HG03520 (cell line): Measurements from ENCODE around the gene PAXX.

Experiments
- ATAC-seq: cut with Tn5 transposase; IDR thresholded peaks from one replicate; pipeline ENCODE4 v1.9.1; 2021; ENCODE audit warnings: mild to moderate bottlenecking, moderate library complexity; ENCODE audit not compliant: unreplicated experiment

The PAXX gene

DNA sequence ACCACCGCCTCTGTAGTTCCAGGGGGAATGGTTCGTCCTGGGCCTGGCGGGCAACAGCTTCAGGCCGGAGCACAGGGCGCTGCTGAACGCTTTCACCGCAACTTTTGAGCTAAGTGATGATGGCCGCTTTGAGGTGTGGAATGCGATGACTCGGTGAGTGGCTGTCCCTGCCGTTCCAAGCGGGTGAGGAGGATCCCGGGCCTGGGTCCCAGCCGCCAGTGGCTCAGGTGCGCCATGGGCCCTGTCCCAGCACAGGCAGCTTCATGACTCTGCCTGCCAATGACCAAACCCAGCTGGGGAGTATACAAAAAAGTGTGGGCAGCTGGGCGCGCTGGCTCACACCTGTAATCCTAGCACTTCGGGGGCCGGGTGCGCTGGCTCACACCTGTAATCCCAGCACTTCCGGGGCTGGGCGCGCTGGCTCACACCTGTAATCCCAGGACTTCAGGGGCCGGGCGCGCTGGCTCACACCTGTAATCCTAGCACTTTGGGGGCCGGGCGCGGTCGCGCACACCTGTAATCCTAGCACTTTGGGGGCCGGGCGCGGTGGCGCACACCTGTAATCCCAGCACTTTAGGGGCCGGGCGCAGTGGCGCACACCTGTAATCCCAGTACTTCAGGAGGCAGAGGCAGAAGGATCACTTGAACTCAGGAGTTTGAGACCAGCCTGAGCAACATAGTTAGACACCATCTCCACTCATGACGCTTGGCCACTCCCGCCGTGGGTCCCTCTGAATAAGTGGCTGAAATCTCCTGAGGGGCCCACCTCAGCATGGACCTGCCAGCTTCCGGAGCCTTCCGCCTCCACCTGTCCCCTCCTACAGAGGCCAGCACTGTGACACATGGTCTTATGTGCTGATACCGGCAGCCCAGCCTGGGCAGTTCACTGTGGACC lies 39.1 kb upstream of the PAXX start:
- no peak for ATAC-seq

DNA sequence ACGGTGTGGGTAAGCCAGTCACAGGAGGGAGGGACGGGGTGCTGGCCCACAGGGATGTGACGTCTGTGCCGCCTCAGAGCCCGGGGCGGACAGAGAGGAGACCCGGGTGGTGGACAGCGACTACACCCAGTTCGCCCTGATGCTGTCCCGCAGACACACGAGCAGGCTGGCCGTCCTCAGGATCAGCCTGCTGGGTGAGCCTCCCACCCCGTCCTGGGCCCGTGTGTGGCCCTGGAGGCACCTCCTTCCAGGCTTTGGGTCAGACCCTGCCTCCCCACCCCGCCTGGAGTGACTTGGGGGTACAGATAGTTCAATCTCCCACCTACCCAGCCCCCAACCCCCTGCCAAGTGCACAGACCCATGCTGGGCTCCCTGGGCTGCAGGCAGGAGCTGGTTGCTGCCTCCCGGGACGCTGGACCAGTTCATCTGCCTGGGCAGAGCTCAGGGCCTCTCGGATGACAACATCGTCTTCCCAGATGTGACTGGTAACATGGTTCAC lies 38.4 kb upstream of the PAXX start:
- ATAC-seq: no peak

DNA sequence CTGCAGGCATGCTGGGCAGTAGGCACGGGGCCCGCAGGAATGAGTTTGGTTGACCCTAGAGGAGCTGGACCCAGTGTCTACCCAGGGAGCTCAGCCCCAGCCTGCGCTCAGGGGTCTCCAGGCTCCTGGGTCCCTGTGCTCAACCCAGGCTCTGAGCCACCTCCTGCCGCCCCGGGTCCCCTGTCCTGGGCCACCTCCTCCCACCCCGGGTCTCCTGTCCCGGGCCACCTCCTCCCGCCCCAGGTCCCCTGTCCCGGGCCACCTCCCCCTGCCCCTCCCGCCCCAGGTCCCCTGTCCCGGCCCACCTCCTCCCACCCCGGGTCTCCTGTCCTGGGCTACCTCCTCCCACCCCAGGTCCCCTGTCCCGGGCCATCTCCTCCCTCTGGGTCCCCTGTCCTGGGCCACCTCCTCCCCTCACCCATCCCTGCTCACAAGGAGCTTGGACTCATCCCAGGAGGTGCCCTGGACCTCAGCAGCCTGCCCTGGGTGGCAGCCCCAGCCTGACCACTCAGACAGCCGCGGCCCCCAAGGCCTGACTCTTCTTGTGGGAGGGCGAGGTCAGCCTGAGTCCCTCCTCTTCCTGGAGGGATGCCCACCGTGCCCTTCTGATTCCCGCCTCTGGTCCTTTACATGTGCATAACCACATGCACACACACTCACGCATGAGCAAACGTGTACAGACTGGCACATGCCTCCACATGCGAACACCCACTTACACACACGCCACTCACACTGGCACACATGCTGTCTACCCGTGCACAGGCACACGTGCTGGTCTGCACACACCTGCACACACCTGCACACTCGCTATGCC lies 37.7 kb upstream of the PAXX start:
- no peak for ATAC-seq

DNA sequence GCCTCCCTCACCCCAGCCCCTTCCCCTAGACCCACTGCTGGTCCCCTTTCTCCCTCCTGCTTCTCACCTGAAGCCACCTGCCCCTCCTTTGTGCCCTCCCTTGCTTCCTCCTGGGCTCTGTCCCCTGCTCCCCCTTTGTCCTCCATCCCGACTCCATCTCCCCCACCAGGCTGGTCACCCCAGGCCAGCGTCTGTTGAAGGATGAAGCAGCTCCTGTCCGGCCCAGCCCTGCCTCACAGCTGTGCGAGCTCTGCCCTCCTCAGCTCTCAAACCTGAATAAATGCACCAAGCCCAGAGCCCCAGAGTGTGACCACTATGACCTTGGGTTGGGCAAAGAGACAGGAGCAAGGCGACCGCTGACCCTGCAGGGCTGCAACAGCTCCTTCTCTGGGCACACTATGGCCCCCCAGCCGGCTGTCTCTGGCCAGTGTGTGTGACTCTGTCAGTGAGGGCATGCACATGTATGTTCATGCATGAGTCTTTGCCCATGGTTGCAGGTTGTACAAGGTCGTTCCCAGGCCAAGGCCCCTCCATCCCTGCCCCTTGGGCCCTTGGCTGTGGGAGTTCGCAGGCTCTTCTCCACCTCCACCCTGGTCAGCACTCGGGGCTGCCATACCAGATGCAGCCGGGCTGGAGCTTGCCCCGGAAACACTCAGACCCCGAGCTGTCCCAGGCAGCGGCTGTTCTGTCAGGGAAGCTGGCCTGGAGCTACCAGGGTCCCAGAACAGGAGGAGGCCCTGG lies 36.9 kb upstream of the PAXX start:
- no peak for ATAC-seq

DNA sequence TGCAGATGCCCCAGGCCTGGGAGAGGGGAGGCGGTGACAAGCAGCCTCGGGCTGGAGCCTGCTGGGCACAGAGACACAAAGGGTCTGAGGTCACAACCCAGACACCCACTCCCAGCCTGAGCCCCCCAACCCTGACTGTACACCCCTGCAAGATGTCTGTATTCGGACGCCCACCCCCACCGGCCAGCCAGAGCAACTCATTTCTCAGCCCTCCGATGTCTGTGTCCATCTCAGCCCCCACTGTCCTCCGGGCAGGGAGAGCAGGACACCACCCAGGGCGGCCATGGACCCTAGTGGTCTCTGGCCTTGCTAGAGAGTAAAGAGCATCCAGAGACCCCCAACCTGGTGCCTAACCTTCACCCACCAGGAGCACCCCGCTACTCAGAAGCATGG lies 36.3 kb upstream of the PAXX start:
- no peak for ATAC-seq

DNA sequence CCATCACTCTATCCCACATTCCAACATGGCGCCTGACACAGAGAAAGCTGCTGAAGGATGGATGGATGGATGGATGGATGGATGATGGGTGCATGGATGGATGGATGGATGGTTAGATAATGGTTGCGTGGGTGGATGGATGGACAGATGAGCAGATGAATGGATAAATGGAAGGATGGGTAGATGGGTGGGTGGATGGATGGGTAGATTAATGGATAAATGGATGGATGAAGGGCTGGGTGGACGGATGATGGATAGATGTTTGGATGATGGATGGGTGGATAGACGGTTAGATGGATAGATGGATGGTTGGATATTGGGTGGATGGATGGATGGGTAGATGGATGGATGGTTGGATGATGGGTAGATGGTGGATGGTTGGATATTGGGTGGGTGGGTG lies 35.6 kb upstream of the PAXX start:
- no peak for ATAC-seq

DNA sequence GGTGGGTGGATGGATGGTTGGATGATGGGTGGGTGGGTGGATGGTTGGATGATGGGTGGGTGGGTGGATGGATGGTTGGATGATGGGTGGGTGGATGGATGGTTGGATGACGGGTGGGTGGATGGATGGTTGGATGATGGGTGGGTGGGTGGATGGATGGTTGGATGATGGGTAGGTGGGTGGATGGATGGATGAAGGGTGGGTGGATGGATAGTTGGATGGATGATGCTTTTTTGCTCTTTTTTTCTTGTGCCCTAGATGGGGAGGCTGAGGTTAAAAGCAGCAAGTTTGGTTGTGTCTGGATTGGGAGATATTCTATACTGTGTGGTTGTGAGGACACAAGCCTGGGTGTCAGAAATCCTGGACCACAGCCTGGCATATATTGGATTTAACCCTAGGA lies 34.8 kb upstream of the PAXX start:
- ATAC-seq: no peak

DNA sequence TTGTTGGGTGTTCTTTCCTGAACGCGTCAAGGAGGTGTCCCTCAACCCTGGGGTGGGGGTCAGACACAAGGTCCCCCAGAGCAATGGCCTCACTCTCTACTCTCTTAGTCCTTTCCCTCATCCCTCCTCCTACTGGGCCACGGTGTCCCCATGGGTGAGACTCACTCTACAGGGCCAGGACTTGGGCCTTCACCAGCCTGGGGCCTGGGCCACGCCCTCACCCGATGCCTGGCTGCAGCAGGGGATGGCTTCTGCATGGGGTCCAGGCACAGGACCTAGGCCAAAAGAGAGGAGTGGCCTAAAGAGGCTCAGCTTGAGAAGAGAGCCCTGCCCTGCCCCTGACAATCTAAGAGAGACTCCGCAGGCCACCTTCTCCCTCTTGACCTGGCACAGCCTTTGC lies 34.3 kb upstream of the PAXX start:
- ATAC-seq: no peak

DNA sequence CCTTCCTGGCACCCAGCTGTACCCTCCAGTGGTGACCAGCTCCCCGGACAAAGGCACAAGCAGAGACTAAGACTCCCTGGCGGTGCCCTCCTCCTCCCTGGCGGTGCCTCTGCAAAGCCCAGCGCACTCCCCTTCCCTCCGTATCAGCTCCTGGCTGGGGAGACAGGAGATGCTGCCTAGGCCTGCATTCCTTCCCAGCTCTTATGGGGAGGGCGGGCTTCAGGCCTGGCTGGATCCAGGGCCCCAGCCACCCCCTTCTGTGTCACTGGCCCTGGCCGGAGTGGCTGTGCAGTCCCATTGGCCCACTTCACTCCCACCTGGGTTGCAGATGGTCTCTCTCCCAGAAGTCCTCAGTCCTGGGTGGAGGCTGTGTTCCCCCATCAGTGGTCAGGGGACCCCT lies 33.7 kb upstream of the PAXX start:
- ATAC-seq: no peak

DNA sequence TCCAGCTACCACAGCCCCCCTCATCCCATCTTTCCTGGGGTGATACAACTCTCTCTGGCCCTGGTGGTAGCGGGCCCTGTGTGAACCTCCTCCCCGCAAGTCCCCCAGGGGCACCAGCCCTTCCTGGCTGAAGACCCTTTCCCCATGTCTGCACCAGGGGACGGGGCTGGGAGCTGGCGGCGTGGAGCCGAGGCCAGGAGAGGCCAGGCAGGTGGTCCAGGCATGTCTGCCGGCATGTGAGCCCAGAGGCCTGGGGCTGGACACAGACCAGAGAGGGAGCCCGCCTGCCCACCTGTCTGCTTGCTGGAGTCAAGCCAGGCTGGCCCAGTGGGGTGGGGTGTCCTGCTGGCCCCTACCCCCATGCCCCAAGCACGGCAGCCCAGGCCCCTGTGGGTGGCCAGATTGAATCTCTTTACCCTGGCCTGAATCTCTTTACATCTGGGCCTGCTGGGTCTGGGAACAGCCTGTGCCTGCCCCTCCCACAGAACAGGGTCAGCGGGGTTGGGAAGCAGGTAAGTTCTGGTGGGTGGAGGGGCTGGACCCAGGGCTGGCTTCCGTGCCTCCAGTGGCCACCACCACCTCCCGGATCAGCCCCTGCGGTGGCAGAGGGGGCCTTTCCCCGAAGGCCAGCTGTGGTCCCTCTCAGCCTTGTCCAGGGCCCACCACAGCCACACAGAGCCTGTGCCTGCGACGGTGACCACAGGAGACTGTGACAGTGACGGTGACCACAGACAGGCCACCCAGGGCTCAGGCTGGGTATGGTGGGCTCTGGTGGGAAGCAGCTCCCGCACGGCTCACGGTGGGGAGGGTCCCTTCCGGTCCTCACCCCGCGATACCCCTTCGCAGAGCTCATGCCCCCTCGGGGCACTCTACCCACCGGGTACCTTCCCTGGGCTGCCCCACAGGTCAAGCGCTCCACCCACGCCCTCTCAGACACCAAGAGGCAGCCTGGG lies 33.0 kb upstream of the PAXX start:
- ATAC-seq: no peak

DNA sequence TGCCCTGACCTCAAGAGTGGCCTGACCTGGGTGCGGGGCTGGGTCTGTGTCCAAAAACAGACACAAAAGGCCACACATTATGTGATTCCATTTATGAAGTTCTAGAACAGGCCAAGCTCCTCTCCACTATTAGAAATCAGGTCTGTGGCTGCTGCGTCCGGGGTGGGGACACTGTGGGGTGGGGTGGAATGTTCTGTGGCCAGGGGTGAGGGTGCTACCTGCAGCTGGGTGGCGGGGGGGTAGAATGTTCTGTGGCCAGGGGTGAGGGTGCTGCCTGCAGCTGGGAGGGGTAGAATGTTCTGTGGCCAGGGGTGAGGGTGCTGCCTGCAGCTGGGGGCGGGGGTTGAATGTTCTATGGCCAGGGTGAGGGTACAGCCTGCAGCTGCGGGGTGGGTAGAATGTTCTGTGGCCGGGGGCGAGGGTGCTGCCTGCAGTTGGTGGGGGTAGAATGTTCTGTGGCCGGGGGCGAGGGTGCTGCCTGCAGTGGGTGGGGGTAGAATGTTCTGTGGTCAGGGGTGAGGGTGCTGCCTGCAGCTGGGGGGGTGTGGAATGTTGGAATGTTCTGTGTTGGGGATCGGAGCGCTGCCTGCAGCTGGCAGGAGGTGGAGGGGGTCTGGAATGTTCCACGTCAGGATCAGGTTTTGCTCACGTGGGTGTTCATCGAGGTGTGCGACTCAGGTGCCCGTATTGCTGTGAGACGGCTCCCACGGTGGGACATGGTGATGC lies 31.8 kb upstream of the PAXX start:
- ATAC-seq: no peak

DNA sequence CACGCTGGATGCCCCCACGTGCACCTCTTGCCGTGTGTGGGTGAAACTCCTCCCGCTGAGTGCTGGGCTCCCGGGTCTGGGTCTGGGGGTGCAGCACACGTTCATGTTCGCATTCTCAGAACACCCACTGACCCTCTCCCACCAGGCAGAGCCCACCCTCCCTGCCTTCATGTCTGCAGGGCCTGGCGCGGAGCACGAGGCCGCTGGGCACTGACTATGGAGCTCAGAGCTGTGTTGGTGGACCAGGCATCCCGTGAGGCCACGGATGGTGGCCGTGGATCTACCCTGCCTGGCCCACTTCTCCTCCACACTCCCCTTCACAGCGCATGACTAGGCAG lies 31.3 kb upstream of the PAXX start:
- no peak for ATAC-seq

DNA sequence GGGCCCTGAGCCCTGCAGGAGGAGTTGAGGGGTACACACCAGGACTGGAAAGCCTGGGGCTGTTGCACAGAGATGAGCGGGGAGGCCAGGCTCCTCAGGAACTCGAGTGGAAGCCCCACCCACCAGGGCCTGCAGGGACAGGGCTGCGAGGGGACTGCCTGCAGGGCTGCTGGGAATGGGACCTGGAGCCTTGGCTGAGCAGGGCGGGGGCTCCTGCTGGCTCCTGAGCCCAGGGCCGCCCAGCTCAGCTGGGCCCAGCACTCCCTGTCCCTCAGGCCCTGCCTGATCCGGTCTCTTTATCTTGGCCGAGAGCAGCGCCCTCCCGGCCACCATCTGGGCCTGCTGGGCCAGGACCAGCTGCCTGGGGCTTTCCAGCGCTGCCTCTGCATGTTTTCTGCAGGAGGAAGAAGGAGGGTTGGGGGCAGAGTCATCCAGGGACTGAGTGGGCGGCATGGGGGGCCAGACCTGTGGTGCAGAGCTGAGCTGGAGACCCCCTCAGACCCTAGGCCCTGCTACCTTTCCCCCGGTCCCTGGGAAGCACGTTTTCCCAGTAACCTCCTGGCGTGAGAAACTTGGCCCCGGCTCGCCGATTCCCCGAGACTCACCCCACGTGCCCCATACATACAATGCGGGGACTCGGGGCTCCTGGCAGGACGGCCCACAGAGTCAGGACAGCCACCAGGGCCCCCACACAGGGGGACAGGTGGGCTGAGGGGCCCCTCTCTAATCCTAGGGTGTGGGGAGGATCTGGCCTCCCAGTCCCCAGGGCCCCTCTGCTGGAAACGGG lies 30.8 kb upstream of the PAXX start:
- no peak for ATAC-seq

DNA sequence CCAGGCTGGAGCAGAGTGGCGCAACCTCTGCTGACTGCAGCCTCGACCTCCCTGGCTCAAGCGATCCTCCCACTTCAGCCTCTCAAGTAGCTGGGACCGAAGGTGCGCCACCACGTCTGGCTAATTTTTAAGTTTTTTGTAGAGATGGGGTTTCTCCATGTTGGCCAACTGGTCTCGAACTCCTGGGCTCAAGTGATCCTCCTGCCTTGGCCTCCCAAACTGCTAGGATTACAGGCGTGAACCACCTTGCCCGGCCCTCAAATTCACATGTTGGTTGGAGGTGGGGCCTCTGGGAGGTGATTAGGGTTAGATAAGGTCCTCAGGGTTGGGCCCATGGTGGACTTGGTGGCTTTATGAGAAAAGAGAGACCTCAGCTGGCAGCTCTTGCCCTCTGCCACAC lies 30.1 kb upstream of the PAXX start:
- ATAC-seq: no peak

DNA sequence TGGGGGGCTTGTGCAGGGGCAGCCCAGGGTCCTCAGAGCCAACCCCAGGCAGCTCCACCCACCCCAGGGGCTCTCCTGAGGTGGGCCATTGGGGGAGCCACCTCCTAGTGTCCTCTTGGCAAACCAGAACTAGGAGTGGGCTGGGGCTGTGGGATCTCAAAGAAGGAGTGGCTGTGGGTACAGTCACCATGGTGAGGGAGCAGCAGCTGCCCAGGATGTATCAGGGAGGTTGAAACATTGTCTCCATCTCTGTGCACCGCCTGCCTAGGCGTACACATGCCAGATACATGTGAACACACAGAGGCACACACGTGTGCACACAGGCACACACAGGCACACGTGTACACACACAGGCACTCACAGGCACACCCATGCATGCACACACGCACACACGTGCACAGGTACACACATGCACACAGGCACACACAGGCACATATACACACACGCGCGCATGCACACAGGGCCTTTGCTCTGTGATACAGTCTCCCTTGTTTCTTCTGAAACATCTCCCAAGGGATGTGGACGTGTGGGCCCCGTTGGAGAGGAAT lies 29.4 kb upstream of the PAXX start:
- no peak for ATAC-seq

DNA sequence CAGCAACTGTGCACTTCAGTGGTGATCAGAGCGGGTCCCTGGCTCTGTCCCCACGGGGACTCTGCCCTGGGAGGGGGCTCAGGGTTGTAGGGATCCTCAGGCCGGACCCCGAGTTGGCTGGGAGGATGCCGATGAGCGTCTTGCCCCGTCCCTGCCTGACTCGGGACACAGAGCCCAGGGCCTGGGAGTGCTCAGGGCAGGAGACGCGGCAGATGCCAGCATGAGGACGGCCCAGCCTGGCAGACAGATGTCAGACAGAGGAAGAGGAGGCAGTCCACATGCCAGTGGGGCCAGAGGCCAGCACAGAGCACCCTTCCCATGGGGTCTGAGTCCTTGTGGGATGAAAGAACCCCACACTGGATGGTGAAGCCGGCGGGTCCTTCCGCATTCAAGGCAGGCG lies 28.9 kb upstream of the PAXX start:
- no peak for ATAC-seq

DNA sequence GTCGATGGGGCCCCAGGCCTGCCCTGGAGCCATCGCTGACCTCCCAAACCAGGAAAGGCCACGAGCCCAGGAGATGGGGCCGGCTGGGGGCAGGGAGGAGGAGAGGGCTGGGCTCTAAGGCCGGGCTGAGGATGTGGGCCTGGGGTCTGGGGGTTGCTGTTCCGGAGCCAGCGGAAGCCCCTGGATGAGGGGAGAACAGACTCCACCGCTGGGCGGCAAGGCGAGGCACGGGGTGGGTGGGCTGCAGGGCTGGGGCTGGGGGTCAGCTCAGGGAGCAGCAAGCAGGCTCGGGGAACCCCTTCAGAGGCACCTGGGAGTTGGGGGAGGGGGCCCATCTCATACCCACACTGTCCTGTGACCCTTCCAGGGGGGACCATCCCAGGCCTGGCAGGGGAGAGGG lies 28.5 kb upstream of the PAXX start:
- no peak for ATAC-seq

DNA sequence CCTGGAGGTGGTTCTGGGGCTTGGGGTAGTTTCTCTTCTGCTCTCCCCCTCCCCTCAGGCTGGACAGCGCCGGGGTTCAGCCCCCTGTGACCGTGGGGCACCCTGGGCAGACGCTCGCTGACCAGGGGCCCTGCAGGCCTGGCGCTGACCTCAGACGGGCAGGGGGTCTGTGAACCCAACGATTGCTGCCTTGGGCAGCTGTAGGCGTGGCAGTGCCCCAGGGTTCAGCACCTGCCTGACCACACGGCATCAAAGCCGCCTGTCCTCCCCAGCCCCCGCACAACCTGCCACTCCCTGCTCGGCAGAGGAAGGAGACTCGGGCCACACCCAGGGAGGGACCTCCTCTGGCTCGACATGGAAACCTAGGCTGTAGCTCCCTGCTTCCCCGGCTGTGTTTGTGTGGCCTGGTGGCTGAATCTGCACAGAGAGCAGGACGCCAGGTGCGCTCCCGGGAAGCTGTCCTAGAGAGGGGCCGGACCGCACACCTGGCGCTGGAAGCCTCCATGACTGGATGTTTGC lies 28.0 kb upstream of the PAXX start:
- no peak for ATAC-seq
